SH-SY5Y (cell line): Measurements from ENCODE around the gene TNS1.

ENCODE experiments used
- GATA2 ChIP-seq: IDR thresholded peaks from 2 replicates; pipeline ENCODE4 v1.6.1; 2011; ENCODE audit warnings: mild to moderate bottlenecking, low read depth, low read length
- GATA3 ChIP-seq: IDR thresholded peaks from 2 replicates; pipeline ENCODE4 v1.6.1; 2011; ENCODE audit warnings: low read depth, mild to moderate bottlenecking, low read length, moderate library complexity

TNS1 gene

GRCh38 chr2:217975626-217976025 lies 27.2 kb downstream of the TNS1 start:
- TF ChIP-seq GATA2 = no peak
- no peak for TF ChIP-seq GATA3

- TF ChIP-seq GATA3 (no peak), GATA2 (no peak)
Measured at GRCh38 chr2:217974389-217975005, 28.3 kb downstream of the TNS1 start.

GRCh38 chr2:217973008-217973787 lies 29.6 kb downstream of the TNS1 start:
- TF ChIP-seq GATA2 = no peak
- no peak for TF ChIP-seq GATA3

- TF ChIP-seq GATA3 (no peak), GATA2 (no peak)
Measured at GRCh38 chr2:217972490-217972889, 30.3 kb downstream of the TNS1 start.

- no peak for TF ChIP-seq GATA3
- TF ChIP-seq GATA2 = no peak
Measured at GRCh38 chr2:217972037-217972436, 30.8 kb downstream of the TNS1 start.

GRCh38 chr2:217971166-217971565 lies 31.6 kb downstream of the TNS1 start:
- TF ChIP-seq GATA3 = no peak
- TF ChIP-seq GATA2 = no peak

GRCh38 chr2:217970206-217970605 lies 32.6 kb downstream of the TNS1 start:
- TF ChIP-seq GATA2 (no peak), GATA3 (no peak)

GRCh38 chr2:217969588-217969987 lies 33.2 kb downstream of the TNS1 start:
- no peak for TF ChIP-seq GATA3
- no peak for TF ChIP-seq GATA2

GRCh38 chr2:217968023-217968422 lies 34.8 kb downstream of the TNS1 start:
- TF ChIP-seq GATA3 (no peak), GATA2 (no peak)

- no peak for TF ChIP-seq GATA3
- no peak for TF ChIP-seq GATA2
Measured at GRCh38 chr2:217966423-217967070, 36.2 kb downstream of the TNS1 start.

- TF ChIP-seq GATA3 (no peak), GATA2 (no peak)
Measured at GRCh38 chr2:217964275-217965161, 38.3 kb downstream of the TNS1 start.

GRCh38 chr2:217960351-217960750 lies 42.4 kb downstream of the TNS1 start:
- TF ChIP-seq GATA3 (no peak), GATA2 (no peak)

GRCh38 chr2:217959723-217960122 lies 43.1 kb downstream of the TNS1 start:
- TF ChIP-seq GATA2 (no peak), GATA3 (no peak)

GRCh38 chr2:217958884-217959225 lies 43.9 kb downstream of the TNS1 start:
- TF ChIP-seq GATA3 (no peak), GATA2 (no peak)
